Endothelial cell of umbilical vein (primary cell): Measurements from ENCODE around the gene ABCG4.

ENCODE experiments used
- POLR2A ChIP-seq: IDR thresholded peaks from 2 replicates; pipeline ENCODE4 v1.6.1; 2012; ENCODE audit warnings: low read depth, mild to moderate bottlenecking, control low read depth, low read length
- POLR2AphosphoS5 ChIP-seq: IDR thresholded peaks from 2 replicates; pipeline ENCODE4 v1.6.1; 2012; ENCODE audit warnings: low read depth, mild to moderate bottlenecking, control low read depth, low read length, moderate library complexity; ENCODE audit not compliant: insufficient read depth
- TF ChIP-seq, protein P1 (sequence below), 2 donors: IDR thresholded peaks; 1 replicate in 1 of 2; 2 replicates in 1 of 2; pipeline ENCODE4 v1.5.1; 2011; ENCODE audit warnings: low read length in 2 of 2, mild to moderate bottlenecking in 2 of 2, moderate library complexity in 2 of 2, control low read depth in 1 of 2, inconsistent platforms in 1 of 2, low read depth in 1 of 2; ENCODE audit not compliant: insufficient read depth in 1 of 2; ENCODE audit errors: extremely low read depth in 1 of 2

DNA sequence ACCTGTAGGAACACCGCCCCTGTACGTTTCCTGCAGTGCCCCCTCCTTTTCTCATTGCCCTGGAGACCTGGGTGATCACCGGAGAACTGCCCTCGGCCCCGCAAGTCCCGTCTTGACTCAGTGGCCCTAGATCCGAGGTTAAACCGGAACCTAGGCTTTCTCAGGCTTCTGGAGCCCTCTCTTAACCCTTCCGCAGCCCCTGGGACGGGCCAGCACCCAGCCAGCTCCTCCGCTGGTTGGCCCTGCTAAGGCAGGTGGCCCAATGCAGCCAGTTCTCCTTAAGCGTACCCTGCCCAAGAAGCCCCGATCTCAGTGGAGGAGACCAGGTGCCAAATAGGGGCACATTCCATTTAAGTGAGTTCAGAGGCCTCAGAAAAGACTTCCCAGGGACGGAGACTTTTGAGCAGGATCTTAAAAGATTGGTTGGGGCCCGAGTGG lies 20.4 kb downstream of the ABCG4 start:
- TF ChIP-seq, protein P1, sequence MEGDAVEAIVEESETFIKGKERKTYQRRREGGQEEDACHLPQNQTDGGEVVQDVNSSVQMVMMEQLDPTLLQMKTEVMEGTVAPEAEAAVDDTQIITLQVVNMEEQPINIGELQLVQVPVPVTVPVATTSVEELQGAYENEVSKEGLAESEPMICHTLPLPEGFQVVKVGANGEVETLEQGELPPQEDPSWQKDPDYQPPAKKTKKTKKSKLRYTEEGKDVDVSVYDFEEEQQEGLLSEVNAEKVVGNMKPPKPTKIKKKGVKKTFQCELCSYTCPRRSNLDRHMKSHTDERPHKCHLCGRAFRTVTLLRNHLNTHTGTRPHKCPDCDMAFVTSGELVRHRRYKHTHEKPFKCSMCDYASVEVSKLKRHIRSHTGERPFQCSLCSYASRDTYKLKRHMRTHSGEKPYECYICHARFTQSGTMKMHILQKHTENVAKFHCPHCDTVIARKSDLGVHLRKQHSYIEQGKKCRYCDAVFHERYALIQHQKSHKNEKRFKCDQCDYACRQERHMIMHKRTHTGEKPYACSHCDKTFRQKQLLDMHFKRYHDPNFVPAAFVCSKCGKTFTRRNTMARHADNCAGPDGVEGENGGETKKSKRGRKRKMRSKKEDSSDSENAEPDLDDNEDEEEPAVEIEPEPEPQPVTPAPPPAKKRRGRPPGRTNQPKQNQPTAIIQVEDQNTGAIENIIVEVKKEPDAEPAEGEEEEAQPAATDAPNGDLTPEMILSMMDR (IDR thresholded peaks at IDR 0.05; ENCODE audit: extremely low read depth in 1 of 2, insufficient read depth in 1 of 2, low read depth in 1 of 2, low read length in 2 of 2) = no peak
- TF ChIP-seq POLR2A = no peak
- no peak for TF ChIP-seq POLR2AphosphoS5
